MCF 10A (cell line): Measurements from ENCODE around the gene RPS6KC1. TPM values are rescaled to one million over a fixed set of nuclear protein-coding genes. Genes with fewer than 3 reads are reported as not detected.

Experiments
- BruUV-seq: library from RNA; stranded (reverse); fragments of 400-500 nt; replicated peaks from 2 replicates; lab custom pipeline; 2021; lab: Mats Ljungman, UMichigan
- CTCF ChIA-PET: fragments of 300-600 bp; sonication (Branson Sonifier 250); formaldehyde crosslinking; extraction: SDS; loops from one replicate; lab custom pipeline; 2021; ENCODE audit warnings: antibody characterized with exemption, inconsistent platforms; lab: Yijun Ruan, JAX
- POLR2A ChIA-PET: fragments of 300-600, 350-650 bp; sonication (Branson Sonifier 250); formaldehyde crosslinking; extraction: SDS; loops from one replicate; lab custom pipeline; 2020; ENCODE audit warnings: antibody characterized with exemption, inconsistent platforms; lab: Yijun Ruan, JAX
- DNase-seq: peaks from one replicate; pipeline ENCODE4 v3.0.0-alpha.2; 2018; ENCODE audit not compliant: unreplicated experiment
- H3K27ac Mint-ChIP-seq: one replicate; pipeline ENCODE4 v1.8.0; 2022; ENCODE audit warnings: mild to moderate bottlenecking, low read depth, mixed read lengths; ENCODE audit not compliant: unreplicated experiment
- H3K27me3 Mint-ChIP-seq: one replicate; pipeline ENCODE4 v1.8.0; 2022; ENCODE audit warnings: mixed read lengths; ENCODE audit not compliant: insufficient read depth, unreplicated experiment
- H3K36me3 Mint-ChIP-seq: one replicate; pipeline ENCODE4 v1.8.0; 2022; ENCODE audit warnings: mild to moderate bottlenecking, moderate library complexity, mixed read lengths; ENCODE audit not compliant: insufficient read depth, unreplicated experiment
- H3K4me1 Mint-ChIP-seq: one replicate; pipeline ENCODE4 v1.8.0; 2022; ENCODE audit warnings: mixed read lengths; ENCODE audit not compliant: insufficient read depth, unreplicated experiment
- H3K4me3 Mint-ChIP-seq: one replicate; pipeline ENCODE4 v1.8.0; 2022; ENCODE audit warnings: mild to moderate bottlenecking, moderate library complexity, mixed read lengths; ENCODE audit not compliant: unreplicated experiment
- H3K9me3 Mint-ChIP-seq: one replicate; pipeline ENCODE4 v1.8.0; 2022; ENCODE audit warnings: mixed read lengths; ENCODE audit not compliant: unreplicated experiment
- CTCF ChIP-seq: fragments of 200-600 bp; IDR thresholded peaks from one replicate; pipeline ENCODE4 v1.8.0; 2022; ENCODE audit warnings: antibody characterized with exemption, mild to moderate bottlenecking; ENCODE audit not compliant: unreplicated experiment
- intact Hi-C: fragments of 100-400 bp; cut with micrococcal nuclease; formaldehyde crosslinking; loops from 2 replicates; pipeline ENCODE4 v1.14.1; 2022
- total RNA-seq: library from RNA; stranded (reverse); gene quantifications from 2 replicates; pipeline ENCODE4 v1.2.3, GENCODE V29; 2022

The RPS6KC1 gene
- total RNA-seq, 1 experiment from 2014 or later: 24.5 TPM

GRCh38 chr1:213274140-213274539 lies 223.1 kb downstream of the RPS6KC1 start:
- no peaks in the 10 kb centered on the region for H3K4me1 Mint-ChIP-seq
- no peaks in the 10 kb centered on the region for H3K9me3 Mint-ChIP-seq
- no TSS peak for BruUV-seq
- ChIA-PET CTCF (interaction anchor here (0.5 to 1.3 kb wide), 5 partner anchors 10 to 987 kb away, joined by 3 to 7 read pairs (median 4); no protein-coding TSS in a partner anchor), POLR2A (interaction anchor here (0.7 kb wide), 1 partner anchor 65 kb away, joined by 3 read pairs; no protein-coding TSS in a partner anchor)
- DNase-seq: no peak
- H3K36me3 Mint-ChIP-seq: peaks cover 11% of the 10 kb centered on the region
- H3K27me3 Mint-ChIP-seq: no peaks in the 10 kb centered on the region
- TF ChIP-seq CTCF: no peak
- H3K4me3 Mint-ChIP-seq: no peak overlapping the region
- intact Hi-C loops: no loop called here
- no peak overlapping the region for H3K27ac Mint-ChIP-seq

GRCh38 chr1:213275293-213275692 lies 224.3 kb downstream of the RPS6KC1 start:
- H3K27ac Mint-ChIP-seq: no peak overlapping the region
- peaks cover 11% of the 10 kb centered on the region for H3K36me3 Mint-ChIP-seq
- no peaks in the 10 kb centered on the region for H3K27me3 Mint-ChIP-seq

GRCh38 chr1:213276236-213276635 lies 225.2 kb downstream of the RPS6KC1 start:
- no TSS peak for BruUV-seq
- TF ChIP-seq CTCF: no peak
- no peaks in the 10 kb centered on the region for H3K9me3 Mint-ChIP-seq
- H3K4me3 Mint-ChIP-seq: no peak overlapping the region
- no peak for DNase-seq
- H3K4me1 Mint-ChIP-seq: no peaks in the 10 kb centered on the region
- CTCF ChIA-PET: interaction anchor here (0.6 to 1.7 kb wide), 5 partner anchors 11 to 985 kb away, joined by 3 to 7 read pairs (median 4); no protein-coding TSS in a partner anchor
- H3K36me3 Mint-ChIP-seq: peaks cover 15% of the 10 kb centered on the region
- intact Hi-C loops: no loop called here
- no peaks in the 10 kb centered on the region for H3K27me3 Mint-ChIP-seq
- H3K27ac Mint-ChIP-seq: no peak overlapping the region
- POLR2A ChIA-PET: interaction anchor here (0.8 kb wide), 1 partner anchor 158 kb away, joined by 3 read pairs; no protein-coding TSS in a partner anchor

More at GRCh38 chr1:213275293-213275692, 224.3 kb downstream of the RPS6KC1 start:
- no peaks in the 10 kb centered on the region for H3K4me1 Mint-ChIP-seq
- CTCF ChIA-PET: interaction anchor here (0.6 to 1.4 kb wide), 5 partner anchors 12 to 986 kb away, joined by 3 to 7 read pairs (median 5); no protein-coding TSS in a partner anchor
- no peak for DNase-seq
- intact Hi-C loops: no loop called here
- POLR2A ChIA-PET: no interaction called here
- TF ChIP-seq CTCF: no peak
- H3K4me3 Mint-ChIP-seq: no peak overlapping the region
- no peaks in the 10 kb centered on the region for H3K9me3 Mint-ChIP-seq
- no TSS peak for BruUV-seq

- Mint-ChIP-seq H3K4me3 (no peak overlapping the region), H3K27me3 (no peaks in the 10 kb centered on the region), H3K27ac (no peak overlapping the region), H3K4me1 (no peaks in the 10 kb centered on the region), H3K36me3 (peaks cover 17% of the 10 kb centered on the region), H3K9me3 (no peaks in the 10 kb centered on the region)
- intact Hi-C loops: no loop called here
- no peak for DNase-seq
- CTCF ChIA-PET: interaction anchor here (0.6 to 1.8 kb wide), 5 partner anchors 154 to 1078 kb away, joined by 3 to 5 read pairs (median 3); no protein-coding TSS in a partner anchor
- TF ChIP-seq CTCF: no peak
- BruUV-seq: no TSS peak
- POLR2A ChIA-PET: no interaction called here
Measured at GRCh38 chr1:213277036-213277435, 226.0 kb downstream of the RPS6KC1 start.
